NK-92 (cell line): ENCODE data around the gene TXNL1.
"Not testable (repeated sequence)": the region's sequence is repeated elsewhere in the genome, so short reads cannot be mapped to it uniquely, and the experiment has no call there.

Source experiments
- DNase-seq: peaks from one replicate; lab custom pipeline; 2025; ENCODE audit not compliant: unreplicated experiment; lab: John Stamatoyannopoulos, UW

The TXNL1 gene

DNA sequence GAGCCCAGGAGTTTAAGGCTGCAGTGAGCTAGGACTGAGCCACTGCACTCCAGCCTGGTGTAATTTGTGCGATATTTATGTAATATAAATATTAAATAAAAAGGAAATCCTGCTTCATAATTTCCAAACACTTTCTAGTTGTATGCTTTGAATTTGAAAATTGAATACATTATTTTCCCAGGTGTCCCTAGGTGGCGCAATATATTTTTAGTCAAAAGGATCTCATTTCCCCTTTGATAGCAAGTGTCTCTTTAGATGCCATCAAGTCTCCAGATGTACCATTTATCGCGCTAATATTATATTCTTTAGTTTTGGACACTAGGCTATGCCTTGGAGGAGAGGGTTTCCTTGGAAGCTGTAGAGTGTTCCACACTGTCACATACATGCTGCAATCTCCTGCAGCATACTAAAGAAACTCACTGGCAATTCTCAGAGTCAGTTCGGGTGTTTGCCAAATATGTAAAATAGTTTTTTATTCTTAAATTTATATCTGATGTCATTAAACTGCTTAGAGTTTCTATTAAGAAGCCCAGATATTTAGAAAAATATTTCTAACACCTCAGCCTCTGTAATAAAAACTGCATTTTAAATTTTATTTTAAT is 7.1 kb upstream of the TXNL1 start:
- DNase-seq, result no peak

- no peak for DNase-seq
Observed at GRCh38 chr18:56643381-56643780, 5.0 kb upstream of the TXNL1 start.

- no peak for DNase-seq
Observed at GRCh38 chr18:56641714-56642337, 3.4 kb upstream of the TXNL1 start.

DNA sequence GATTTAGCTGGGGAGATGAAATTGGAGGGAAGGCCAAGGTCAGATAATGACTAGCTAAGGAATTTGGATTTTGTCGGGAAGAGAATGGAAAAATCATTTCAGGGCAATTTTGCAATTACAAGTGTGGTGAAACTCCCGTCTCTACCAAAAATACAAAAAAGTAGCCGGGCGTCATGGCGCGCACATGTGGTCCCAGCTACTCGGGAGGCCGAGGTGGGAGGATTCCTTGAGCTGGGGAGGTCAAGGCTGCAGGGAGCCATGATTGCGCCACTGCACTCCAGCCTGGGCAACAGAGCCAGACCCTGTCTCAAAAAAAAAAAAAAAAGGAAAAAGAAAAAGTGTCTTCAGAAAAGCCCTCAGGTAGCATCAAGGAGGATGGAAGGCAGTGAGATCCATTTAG is 1.2 kb upstream of the TXNL1 start:
- DNase-seq, result no peak

DNA sequence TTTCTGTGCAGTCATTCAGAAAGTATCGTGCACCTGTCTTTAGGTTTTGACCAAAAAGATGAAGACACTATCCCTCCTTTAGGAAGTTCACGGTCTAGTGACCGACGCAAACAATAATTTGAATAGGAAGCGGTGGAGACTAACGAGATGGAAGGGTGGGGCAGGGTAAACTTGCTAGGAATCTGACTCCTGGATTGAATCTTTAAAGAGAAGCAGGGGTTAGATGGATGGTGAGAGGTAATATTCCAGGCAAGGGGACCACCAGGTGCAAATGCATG is 651 bp upstream of the TXNL1 start:
- no peak for DNase-seq

DNA sequence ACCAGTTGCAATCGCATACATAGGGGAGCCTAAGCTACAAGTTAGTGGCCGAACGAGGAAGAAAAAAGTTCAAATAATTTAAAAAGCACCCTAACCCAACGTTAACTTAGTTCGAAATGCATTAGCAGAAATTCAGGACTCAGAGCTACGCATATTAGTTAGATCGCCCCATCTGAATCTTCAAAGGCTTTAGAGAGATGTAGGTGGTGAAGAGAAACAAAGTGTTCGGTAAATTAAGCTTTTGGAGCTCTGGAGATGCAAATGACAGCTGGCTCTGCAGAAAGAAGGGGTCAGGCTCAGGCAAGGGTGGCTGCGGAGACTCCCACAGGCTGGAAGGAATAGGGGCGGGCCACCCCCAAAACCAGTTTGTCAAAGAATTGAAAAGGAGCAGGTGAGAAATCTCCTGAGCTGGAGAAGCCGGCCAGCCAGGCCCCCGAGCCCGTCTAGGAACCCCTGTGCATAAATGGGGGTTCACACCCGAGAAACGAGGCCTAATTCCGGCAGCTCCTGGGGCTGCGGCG is 621 bp downstream of the TXNL1 start:
- DNase-seq, result no peak

DNA sequence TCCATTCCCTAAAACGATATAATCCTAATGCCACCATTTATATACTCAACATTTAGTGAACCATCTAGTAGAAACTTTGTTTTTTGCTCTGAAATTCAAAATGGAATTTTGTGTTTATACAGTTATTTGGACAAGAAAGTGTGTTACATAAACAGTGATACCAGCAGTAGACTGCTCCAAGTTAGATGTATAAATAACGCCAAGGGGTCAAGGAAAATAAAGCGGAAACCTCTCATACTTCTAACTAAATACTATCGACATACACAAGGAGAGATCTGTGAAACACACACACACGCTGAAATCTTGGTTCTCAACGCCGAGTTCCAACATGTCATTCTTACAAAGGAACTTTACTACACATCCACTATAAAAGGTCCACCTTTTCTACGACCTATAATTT is 1.2 kb downstream of the TXNL1 start:
- DNase-seq, result no peak

GRCh38 chr18:56635007-56635406 is 3.4 kb downstream of the TXNL1 start:
- DNase-seq, result no peak

GRCh38 chr18:56632070-56633022 is 6.0 kb downstream of the TXNL1 start:
- DNase-seq, result no peak

GRCh38 chr18:56627991-56628390 is 10.4 kb downstream of the TXNL1 start:
- no peak for DNase-seq

- DNase-seq, result no peak
Observed at GRCh38 chr18:56615738-56616520, 22.5 kb downstream of the TXNL1 start.

- no peak for DNase-seq
Observed at GRCh38 chr18:56606618-56607017, 31.8 kb downstream of the TXNL1 start.

DNA sequence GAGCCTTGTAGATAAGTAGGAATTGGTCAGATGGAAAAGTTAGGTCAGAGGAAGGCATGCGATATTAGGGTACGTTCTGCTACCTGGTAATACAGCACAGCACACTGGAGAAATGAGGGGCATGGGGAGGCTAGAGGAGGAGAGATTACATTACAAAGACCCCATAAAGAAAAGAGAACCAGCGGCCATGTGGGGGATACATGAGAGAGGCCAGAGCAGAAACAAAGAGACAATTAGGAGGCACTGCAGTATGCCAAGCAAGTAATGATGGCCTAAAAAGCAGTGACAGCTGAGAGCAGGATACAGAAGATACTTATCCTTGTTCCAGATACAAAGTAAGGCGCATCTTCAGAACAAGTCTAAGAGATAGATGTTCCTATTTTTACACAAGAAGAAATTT is 40.0 kb downstream of the TXNL1 start:
- DNase-seq, result no peak

GRCh38 chr18:56593906-56594305 is 44.5 kb downstream of the TXNL1 start:
- DNase-seq, result no peak

DNA sequence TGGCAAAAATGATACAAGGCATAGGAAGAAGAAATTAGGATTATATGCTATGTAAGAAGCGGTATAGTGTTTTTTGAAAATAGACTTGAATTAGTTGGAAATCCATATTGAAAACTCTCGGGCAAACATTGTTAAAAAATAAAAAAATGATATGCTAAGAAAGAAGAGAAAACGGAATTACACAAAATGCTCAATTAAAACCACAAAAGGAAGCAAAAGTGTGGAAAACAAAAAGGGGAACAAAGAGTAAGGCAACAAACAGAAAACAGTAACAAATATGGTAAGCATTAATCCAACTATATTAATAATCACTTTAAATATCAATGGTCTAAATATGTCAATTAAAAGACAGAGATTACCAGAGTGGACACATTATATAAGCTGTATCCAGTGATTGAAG is 58.4 kb downstream of the TXNL1 start:
- DNase-seq, result no peak

DNA sequence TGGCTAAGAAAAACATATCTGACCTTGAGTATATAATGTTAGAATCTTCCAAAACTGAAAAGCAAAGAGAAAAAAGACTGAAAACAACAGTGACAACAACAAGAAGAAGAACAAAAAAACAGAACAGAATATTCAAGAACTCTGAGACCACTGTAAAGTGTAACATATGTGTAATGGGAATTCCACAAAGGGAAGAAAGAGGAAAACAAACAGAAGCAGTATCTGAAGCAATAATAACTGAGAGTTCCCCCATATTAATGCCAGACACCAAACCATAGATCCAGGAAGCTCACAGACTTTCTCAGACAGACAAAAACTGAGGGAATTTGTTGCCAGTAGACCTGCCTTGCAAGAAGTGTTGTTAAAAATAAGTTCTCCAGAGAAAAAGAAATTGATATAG is 58.9 kb downstream of the TXNL1 start:
- DNase-seq, result no peak

DNA sequence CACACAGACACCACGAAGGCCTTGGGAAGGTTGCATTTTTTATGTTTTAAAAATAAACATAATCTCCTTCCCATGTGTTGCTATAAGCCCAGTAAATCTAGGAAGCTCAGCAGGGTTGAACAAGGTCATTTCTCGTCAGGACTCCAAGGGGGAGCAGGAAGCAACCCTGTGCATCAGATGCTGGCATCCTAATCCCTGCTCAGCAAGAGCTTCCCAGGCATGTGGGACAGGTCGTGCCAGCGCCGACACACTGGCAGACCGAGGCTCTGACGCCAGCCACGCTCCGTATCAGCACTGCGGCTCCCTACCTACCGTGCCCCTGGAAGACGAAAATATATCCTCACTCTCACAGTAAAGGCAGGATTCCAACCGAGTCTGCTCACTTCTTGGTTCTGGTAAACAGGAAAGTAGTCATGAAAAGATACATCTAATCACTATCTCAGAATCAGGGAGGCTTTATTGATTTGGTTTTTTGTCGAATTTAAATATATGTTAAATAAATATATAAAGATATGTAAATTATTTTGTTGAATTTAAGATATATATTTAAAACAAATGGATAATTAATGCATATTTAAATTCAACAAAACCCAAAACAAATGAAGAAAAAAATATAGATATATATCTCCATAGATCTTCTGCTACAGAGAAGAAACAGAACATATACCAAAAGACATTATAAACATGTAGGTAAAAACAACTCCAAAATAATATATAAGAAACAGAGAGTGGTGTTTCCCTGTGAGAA is 61.4 kb downstream of the TXNL1 start:
- DNase-seq, result no peak

- no peak for DNase-seq
Observed at GRCh38 chr18:56575819-56576663, 62.4 kb downstream of the TXNL1 start.

DNA sequence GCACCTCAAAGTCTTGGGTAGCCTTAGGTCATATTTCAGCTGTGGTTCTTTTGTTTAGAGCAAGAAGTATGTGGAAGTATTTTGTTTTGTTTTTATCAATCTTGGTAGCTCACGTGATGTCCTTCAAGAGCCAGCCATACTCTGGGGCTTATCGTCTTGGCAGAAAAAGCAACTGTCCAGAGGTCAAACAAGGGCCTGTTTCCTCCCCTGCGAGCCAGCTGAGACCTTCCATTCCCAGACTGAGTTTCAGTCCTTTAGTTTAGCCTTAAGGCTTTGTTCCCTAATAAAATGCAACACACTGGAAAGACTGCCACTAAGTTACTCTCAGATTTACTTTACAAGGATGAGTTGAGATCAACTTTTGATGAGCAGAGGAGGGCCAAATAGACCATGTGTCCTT is 63.5 kb downstream of the TXNL1 start:
- no peak for DNase-seq

DNA sequence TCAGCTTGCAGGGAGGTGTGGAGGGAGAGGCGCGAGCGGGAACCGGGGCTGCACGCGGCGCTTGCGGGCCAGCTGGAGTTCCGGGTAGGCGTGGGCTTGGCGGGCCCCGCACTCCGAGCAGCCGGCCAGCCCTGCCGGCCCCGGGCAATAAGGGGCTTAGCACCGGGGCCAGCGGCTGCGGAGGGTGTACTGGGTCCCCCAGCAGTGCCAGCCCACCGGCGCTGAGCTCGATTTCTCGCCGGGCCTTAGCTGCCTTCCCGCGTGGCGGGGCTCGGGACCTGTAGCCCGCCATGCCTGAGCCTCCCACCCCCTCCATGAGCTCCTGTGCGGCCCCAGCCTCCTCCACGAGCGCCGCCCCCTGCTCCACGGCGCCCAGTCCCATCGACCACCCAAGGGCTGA is 66.1 kb downstream of the TXNL1 start:
- not testable (repeated sequence) for DNase-seq
